CD14-positive monocyte (primary cell): ENCODE results near the gene DIS3L. TPM values are rescaled to one million over a fixed set of nuclear protein-coding genes. Genes with fewer than 3 reads are reported as not detected.

Experiments
- DNase-seq, 3 donors: peaks; one replicate each; pipeline ENCODE4 v3.0.0-alpha.2; 2011 to 2022
- H2AFZ ChIP-seq: 2 replicates; pipeline ENCODE4 v1.6.0; 2012; ENCODE audit warnings: mild to moderate bottlenecking, low read depth, low read length, inconsistent platforms; ENCODE audit not compliant: insufficient read depth, poor library complexity, severe bottlenecking
- H3K27ac ChIP-seq, 2 donors: 1 replicate in 1 of 2; 2 replicates in 1 of 2; pipeline ENCODE4 v1.5.1; 2012 to 2013; ENCODE audit warnings: low read length in 2 of 2, control low read depth in 1 of 2, inconsistent platforms in 1 of 2, low read depth in 1 of 2, mild to moderate bottlenecking in 1 of 2
- H3K27me3 ChIP-seq, 2 donors: one replicate each; pipeline versions ENCODE4 v1.6.0 to v1.6.1; 2011 to 2013; ENCODE audit warnings: low read length in 2 of 2; ENCODE audit not compliant: control insufficient read depth in 2 of 2, insufficient read depth in 2 of 2
- H3K36me3 ChIP-seq, 2 donors: replicated peaks in 1 of 2; 1 replicate in 1 of 2; 2 replicates in 1 of 2; pipeline versions ENCODE4 v1.5.1 to v1.6.1; 2012 to 2013; ENCODE audit warnings: low read length in 2 of 2, control low read depth in 1 of 2, inconsistent platforms in 1 of 2, mild to moderate bottlenecking in 1 of 2; ENCODE audit not compliant: insufficient read depth in 2 of 2, control insufficient read depth in 1 of 2
- H3K4me1 ChIP-seq, 2 donors: 1 replicate in 1 of 2; 2 replicates in 1 of 2; pipeline versions ENCODE4 v1.5.1 to v1.6.1; 2012 to 2013; ENCODE audit warnings: low read length in 2 of 2, control low read depth in 1 of 2, inconsistent platforms in 1 of 2, mild to moderate bottlenecking in 1 of 2, moderate library complexity in 1 of 2; ENCODE audit not compliant: insufficient read depth in 2 of 2, control insufficient read depth in 1 of 2
- H3K4me2 ChIP-seq: replicated peaks from 2 replicates; pipeline ENCODE3; 2012; ENCODE audit warnings: low read length, moderate library complexity, mild to moderate bottlenecking; ENCODE audit not compliant: poor library complexity, severe bottlenecking; ENCODE audit errors: extremely low read depth
- H3K4me3 ChIP-seq, 3 experiments: fragments of 200-600 bp in 1 of 3; sonication (generic) in 1 of 3; replicated peaks in 1 of 3; 1 replicate in 2 of 3; 2 replicates in 1 of 3; pipeline ENCODE4 v1.5.1; 2011 to 2013; ENCODE audit warnings: low read length in 3 of 3, mild to moderate bottlenecking in 3 of 3, control low read depth in 2 of 3, low read depth in 2 of 3, inconsistent platforms in 1 of 3, moderate library complexity in 1 of 3
- H3K79me2 ChIP-seq: 2 replicates; pipeline ENCODE4 v1.6.0; 2012; ENCODE audit warnings: mild to moderate bottlenecking, control low read depth, inconsistent platforms, low read length, moderate library complexity; ENCODE audit not compliant: insufficient read depth
- H3K9ac ChIP-seq: 2 replicates; pipeline ENCODE4 v1.6.0; 2017; ENCODE audit warnings: low read length, mild to moderate bottlenecking; ENCODE audit not compliant: insufficient read depth, poor library complexity, severe bottlenecking
- H3K9me3 ChIP-seq, 2 donors: replicated peaks in 1 of 2; 1 replicate in 1 of 2; 2 replicates in 1 of 2; pipeline versions ENCODE4 v1.5.1 to v1.6.1; 2012 to 2013; ENCODE audit warnings: low read length in 2 of 2, control low read depth in 1 of 2; ENCODE audit not compliant: control insufficient read depth in 1 of 2, insufficient read depth in 1 of 2
- H4K20me1 ChIP-seq: 2 replicates; pipeline ENCODE4 v1.6.0; 2012; ENCODE audit warnings: mild to moderate bottlenecking, low read length, control low read depth, moderate library complexity; ENCODE audit not compliant: insufficient read depth
- H3K27ac Mint-ChIP-seq, 7 donors: one replicate each; pipeline ENCODE4 v1.8.0; 2020; ENCODE audit warnings: mild to moderate bottlenecking in 7 of 7, mixed read lengths in 7 of 7, moderate library complexity in 6 of 7, inconsistent platforms in 2 of 7
- H3K27me3 Mint-ChIP-seq, 3 donors: one replicate each; pipeline ENCODE4 v1.8.0; 2021 to 2022; ENCODE audit warnings: low read depth in 3 of 3, mild to moderate bottlenecking in 3 of 3, mixed read lengths in 3 of 3, moderate library complexity in 3 of 3, inconsistent platforms in 1 of 3
- H3K36me3 Mint-ChIP-seq, 2 donors: one replicate each; pipeline ENCODE4 v1.8.0; 2020; ENCODE audit warnings: mixed read lengths in 2 of 2, inconsistent platforms in 1 of 2, mild to moderate bottlenecking in 1 of 2
- H3K4me1 Mint-ChIP-seq: one replicate; pipeline ENCODE4 v1.8.0; 2020; ENCODE audit warnings: mild to moderate bottlenecking, mixed read lengths
- H3K4me3 Mint-ChIP-seq, 2 donors: one replicate each; pipeline ENCODE4 v1.8.0; 2020; ENCODE audit warnings: mild to moderate bottlenecking in 2 of 2, mixed read lengths in 2 of 2, moderate library complexity in 1 of 2
- H3K9me3 Mint-ChIP-seq, 7 donors: one replicate each; pipeline ENCODE4 v1.8.0; 2020 to 2022; ENCODE audit warnings: mixed read lengths in 7 of 7, mild to moderate bottlenecking in 6 of 7, moderate library complexity in 6 of 7, inconsistent platforms in 2 of 7
- WGBS: methylation state at CpG from one replicate; pipeline ENCODE4 v1.1.5; 2013; ENCODE audit warnings: missing lambda C conversion rate; ENCODE audit not compliant: insufficient coverage; 5-methylcytosine and 5-hydroxymethylcytosine counted together
- intact Hi-C, 2 donors: fragments of 100-400 bp; cut with micrococcal nuclease; formaldehyde crosslinking; loops; one replicate each; pipeline versions ENCODE4 v1.15.0 to v1.15.1; 2023
- polyA plus RNA-seq, 3 donors: library from polyadenylated mRNA; depleted of rRNA in 1 of 3; unstranded in 2 of 3; stranded (reverse) in 1 of 3; fragments of 300-500 nt in 2 of 3; fragments of >200 nt in 1 of 3; fragmentation: Illumina TruSeq in 2 of 3; gene quantifications; 1 replicate in 2 of 3; 2 replicates in 1 of 3; pipeline ENCODE4 v1.2.3, GENCODE V29; 2012 to 2021
- TF ChIP-seq, protein P1 (sequence below): fragments of 200-600 bp; IDR thresholded peaks from one replicate; pipeline ENCODE4 v1.8.0; 2022; ENCODE audit warnings: antibody characterized with exemption, mild to moderate bottlenecking

DIS3L gene
- polyA plus RNA-seq, 3 donors, result 13.2 to 17.0 (median 13.6) TPM

- TF ChIP-seq, protein P1, sequence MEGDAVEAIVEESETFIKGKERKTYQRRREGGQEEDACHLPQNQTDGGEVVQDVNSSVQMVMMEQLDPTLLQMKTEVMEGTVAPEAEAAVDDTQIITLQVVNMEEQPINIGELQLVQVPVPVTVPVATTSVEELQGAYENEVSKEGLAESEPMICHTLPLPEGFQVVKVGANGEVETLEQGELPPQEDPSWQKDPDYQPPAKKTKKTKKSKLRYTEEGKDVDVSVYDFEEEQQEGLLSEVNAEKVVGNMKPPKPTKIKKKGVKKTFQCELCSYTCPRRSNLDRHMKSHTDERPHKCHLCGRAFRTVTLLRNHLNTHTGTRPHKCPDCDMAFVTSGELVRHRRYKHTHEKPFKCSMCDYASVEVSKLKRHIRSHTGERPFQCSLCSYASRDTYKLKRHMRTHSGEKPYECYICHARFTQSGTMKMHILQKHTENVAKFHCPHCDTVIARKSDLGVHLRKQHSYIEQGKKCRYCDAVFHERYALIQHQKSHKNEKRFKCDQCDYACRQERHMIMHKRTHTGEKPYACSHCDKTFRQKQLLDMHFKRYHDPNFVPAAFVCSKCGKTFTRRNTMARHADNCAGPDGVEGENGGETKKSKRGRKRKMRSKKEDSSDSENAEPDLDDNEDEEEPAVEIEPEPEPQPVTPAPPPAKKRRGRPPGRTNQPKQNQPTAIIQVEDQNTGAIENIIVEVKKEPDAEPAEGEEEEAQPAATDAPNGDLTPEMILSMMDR, result no peak
- H4K20me1 ChIP-seq, result no peaks in the 10 kb centered on the region
- no peaks in the 10 kb centered on the region for H3K9me3 ChIP-seq
- Mint-ChIP-seq H3K36me3 (peaks cover 66 to 81% of the 10 kb centered on the region in 2 donors), H3K4me3 (no peak overlapping the region), H3K9me3 (no peaks in the 10 kb centered on the region), H3K4me1 (no peaks in the 10 kb centered on the region), H3K27me3 (no peaks in the 10 kb centered on the region), H3K27ac (no peak overlapping the region)
- WGBS, result no CpG with 5 or more reads among the region's 3 CpGs
- H3K27ac ChIP-seq, result no peak overlapping the region
- no peak overlapping the region for H3K4me2 ChIP-seq
- no peaks in the 10 kb centered on the region for H3K27me3 ChIP-seq
- no peak for DNase-seq
- no peak overlapping the region for H3K4me3 ChIP-seq
- intact Hi-C loops, result no loop called here
- H3K36me3 ChIP-seq, result peaks cover 58 to 77% of the 10 kb centered on the region in 2 donors
- no peaks in the 10 kb centered on the region for H3K79me2 ChIP-seq
- H3K4me1 ChIP-seq, result no peaks in the 10 kb centered on the region
- H2AFZ ChIP-seq, result no peak overlapping the region
- no peak overlapping the region for H3K9ac ChIP-seq
Measured at GRCh38 chr15:66306381-66306780, 13.0 kb downstream of the DIS3L start.

GRCh38 chr15:66308531-66308930, 15.2 kb downstream of the DIS3L start:
- no peak overlapping the region for H3K4me2 ChIP-seq
- DNase-seq, result no peak
- intact Hi-C loops, result no loop called here
- H3K4me1 Mint-ChIP-seq, result no peaks in the 10 kb centered on the region
- H3K27ac Mint-ChIP-seq, result no peak overlapping the region
- H3K27me3 ChIP-seq, result no peaks in the 10 kb centered on the region
- H3K9me3 ChIP-seq, result no peaks in the 10 kb centered on the region
- H3K27ac ChIP-seq, result no peak overlapping the region
- no peak overlapping the region for H2AFZ ChIP-seq
- no peak overlapping the region for H3K4me3 Mint-ChIP-seq
- H3K4me1 ChIP-seq, result no peaks in the 10 kb centered on the region
- TF ChIP-seq, protein P1, result no peak
- no peaks in the 10 kb centered on the region for H4K20me1 ChIP-seq
- no peaks in the 10 kb centered on the region for H3K27me3 Mint-ChIP-seq
- no peaks in the 10 kb centered on the region for H3K9me3 Mint-ChIP-seq
- H3K36me3 ChIP-seq, result peaks cover 57 to 79% of the 10 kb centered on the region in 2 donors
- H3K9ac ChIP-seq, result no peak overlapping the region
- H3K4me3 ChIP-seq, result no peak overlapping the region
- 100% methylated on average over 1 of the region's 3 CpGs for WGBS
- H3K36me3 Mint-ChIP-seq, result peaks cover 71 to 85% of the 10 kb centered on the region in 2 donors
- H3K79me2 ChIP-seq, result no peaks in the 10 kb centered on the region
